ENCODE results near the gene PPP1R3A.

- TF ChIP-seq ZNF512 (CRISPR knock-in tag; IDR thresholded peaks at IDR 0.05; ENCODE audit: borderline replicate concordance) (no peak), FOXP4 (CRISPR knock-in tag; IDR thresholded peaks at IDR 0.05) (no peak), CTCF (IDR thresholded peaks at IDR 0.05) (no peak), CBFB (CRISPR knock-in tag; IDR thresholded peaks at IDR 0.05; ENCODE audit: low read depth) (no peak), TCF7 (CRISPR knock-in tag; IDR thresholded peaks at IDR 0.05; ENCODE audit: low read depth) (no peak), MYBL2 (CRISPR knock-in tag; IDR thresholded peaks at IDR 0.05) (no peak), ZNF317 (CRISPR knock-in tag; IDR thresholded peaks at IDR 0.05; ENCODE audit: borderline replicate concordance, low read depth) (no peak), HMGXB4 (CRISPR knock-in tag; IDR thresholded peaks at IDR 0.05) (no peak), ZBTB21 (CRISPR knock-in tag; IDR thresholded peaks at IDR 0.05; ENCODE audit: borderline replicate concordance) (no peak), MAX (CRISPR knock-in tag; IDR thresholded peaks at IDR 0.05) (no peak), USF2 (CRISPR knock-in tag; IDR thresholded peaks at IDR 0.05) (no peak), GABPB1 (CRISPR knock-in tag; IDR thresholded peaks at IDR 0.05) (no peak), ZNF232 (CRISPR knock-in tag; IDR thresholded peaks at IDR 0.05) (no peak), CREB1 (CRISPR knock-in tag; IDR thresholded peaks at IDR 0.05) (no peak)
Observed at GRCh38 chr7:113891031-113891350, 27.8 kb downstream of the PPP1R3A start.
